Stomach smooth muscle (tissue), 2 donors: ENCODE data around the gene ZNF212.
"Not testable (repeated sequence)": the region's sequence is repeated elsewhere in the genome, so short reads cannot be mapped to it uniquely, and the experiment has no call there.

Experiments used
- H3K27ac ChIP-seq: one replicate; pipeline ENCODE4 v1.7.0; 2013; ENCODE audit warnings: mild to moderate bottlenecking, low read length, inconsistent platforms
- H3K27me3 ChIP-seq, 2 donors: one replicate each; pipeline ENCODE4 v1.7.0; 2013; ENCODE audit warnings: low read length in 2 of 2; ENCODE audit not compliant: insufficient read depth in 2 of 2, control insufficient read depth in 1 of 2
- H3K36me3 ChIP-seq, 2 donors: one replicate each; pipeline ENCODE4 v1.7.0; 2013; ENCODE audit warnings: low read length in 2 of 2; ENCODE audit not compliant: control insufficient read depth in 2 of 2, insufficient read depth in 2 of 2
- H3K4me1 ChIP-seq: one replicate; pipeline ENCODE4 v1.7.0; 2013; ENCODE audit warnings: low read length; ENCODE audit not compliant: control insufficient read depth, insufficient read depth
- H3K4me3 ChIP-seq, 2 donors: one replicate each; pipeline ENCODE4 v1.7.0; 2013; ENCODE audit warnings: low read length in 2 of 2
- H3K9ac ChIP-seq, 2 donors: one replicate each; pipeline ENCODE4 v1.7.0; 2013; ENCODE audit warnings: low read length in 2 of 2, mild to moderate bottlenecking in 1 of 2
- H3K9me3 ChIP-seq, 2 donors: one replicate each; pipeline ENCODE4 v1.7.0; 2013; ENCODE audit warnings: low read length in 2 of 2; ENCODE audit not compliant: control insufficient read depth in 2 of 2
- donor health status: healthy.
- donor health status: Pancreatic carcinoma.

The ZNF212 gene

DNA sequence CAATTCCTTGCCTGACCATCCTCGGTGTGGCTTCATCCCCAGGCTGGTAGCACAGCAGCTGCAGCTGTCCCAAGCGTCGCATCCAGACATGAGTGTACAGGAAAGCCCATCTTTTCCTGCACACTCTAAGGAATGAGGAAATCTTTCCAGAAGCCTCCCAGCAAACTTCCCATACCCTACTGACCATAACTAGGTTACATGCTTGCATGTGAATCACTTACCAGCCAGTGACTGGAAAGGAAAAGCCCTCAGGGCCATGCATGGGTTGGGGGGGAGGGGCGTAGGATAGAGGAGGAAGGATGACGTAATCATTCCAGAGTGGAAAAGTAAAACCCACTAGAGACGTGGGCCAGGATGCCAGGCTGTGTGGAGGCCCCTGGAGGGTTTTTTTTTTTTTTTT is 18.9 kb upstream of the ZNF212 start:
- Histone ChIP-seq H3K9ac (no peak overlapping the region), H3K36me3 (peaks cover 31 to 40% of the 10 kb centered on the region in 2 donors), H3K4me3 (no peak overlapping the region), H3K27me3 (no peaks in the 10 kb centered on the region), H3K9me3 (no peaks in the 10 kb centered on the region), H3K4me1 (peaks cover 2% of the 10 kb centered on the region), H3K27ac (no peak overlapping the region)

DNA sequence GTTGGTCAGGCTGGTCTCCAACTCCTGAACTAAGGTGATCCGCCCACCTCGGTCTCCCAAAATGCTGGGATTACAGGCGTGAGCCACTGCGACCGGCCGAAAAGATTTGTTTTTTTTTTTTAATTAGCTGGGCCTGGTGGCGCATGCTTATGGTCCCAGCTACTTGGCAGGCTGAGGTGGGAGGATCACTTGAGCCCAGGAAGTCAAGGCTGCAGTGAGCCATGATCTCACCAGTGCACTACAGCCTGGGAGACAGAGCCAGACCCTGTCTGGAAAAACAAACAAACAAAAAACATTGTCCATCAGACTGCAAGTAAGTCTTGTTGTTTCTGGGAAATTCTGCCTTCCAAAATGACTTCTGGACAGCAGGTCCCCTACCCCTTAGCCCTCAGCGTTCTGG is 16.3 kb upstream of the ZNF212 start:
- Histone ChIP-seq H3K4me3 (no peak overlapping the region), H3K9ac (no peak overlapping the region), H3K27me3 (no peaks in the 10 kb centered on the region), H3K4me1 (peaks cover under 1% of the 10 kb centered on the region), H3K9me3 (no peaks in the 10 kb centered on the region), H3K36me3 (peaks cover 18 to 27% of the 10 kb centered on the region in 2 donors), H3K27ac (no peak overlapping the region)

DNA sequence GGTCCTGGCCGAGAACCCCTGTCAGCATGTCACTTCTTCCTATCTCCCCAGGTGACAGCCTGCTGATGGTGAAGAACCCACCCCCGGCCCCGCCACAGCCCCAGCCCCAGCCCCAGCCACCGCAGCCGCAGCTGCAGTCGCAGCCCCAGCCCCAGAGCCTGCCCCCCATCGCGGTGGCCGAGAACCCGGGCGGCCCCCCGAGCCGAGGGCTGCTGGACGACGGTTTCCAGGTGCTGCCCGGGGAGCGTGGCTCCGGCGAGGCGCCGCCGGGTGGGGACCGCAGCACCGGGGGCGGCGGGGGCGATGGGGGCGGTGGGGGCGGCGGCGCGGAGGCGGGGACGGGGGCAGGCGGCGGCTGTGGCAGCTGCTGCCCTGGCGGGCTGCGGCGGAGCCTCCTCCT is 15.7 kb upstream of the ZNF212 start:
- Histone ChIP-seq H3K9me3 (no peaks in the 10 kb centered on the region), H3K36me3 (peaks cover 13 to 23% of the 10 kb centered on the region in 2 donors), H3K27ac (no peak overlapping the region), H3K9ac (no peak overlapping the region), H3K4me3 (no peak overlapping the region), H3K27me3 (no peaks in the 10 kb centered on the region), H3K4me1 (no peaks in the 10 kb centered on the region)

DNA sequence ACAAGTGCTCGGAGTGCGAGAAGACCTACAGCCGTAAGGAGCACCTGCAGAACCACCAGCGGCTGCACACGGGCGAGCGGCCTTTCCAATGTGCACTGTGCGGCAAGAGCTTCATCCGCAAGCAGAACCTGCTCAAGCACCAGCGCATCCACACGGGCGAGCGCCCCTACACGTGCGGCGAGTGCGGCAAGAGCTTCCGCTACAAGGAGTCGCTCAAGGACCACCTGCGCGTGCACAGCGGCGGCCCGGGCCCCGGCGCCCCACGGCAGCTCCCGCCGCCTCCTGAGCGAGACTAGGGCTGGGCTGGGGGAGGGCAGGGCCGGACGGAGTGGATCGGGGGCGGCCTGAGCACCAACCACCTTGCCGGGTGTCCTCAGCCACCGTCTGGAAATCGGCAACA is 15.1 kb upstream of the ZNF212 start:
- Histone ChIP-seq H3K27ac (no peak overlapping the region), H3K27me3 (no peaks in the 10 kb centered on the region), H3K9me3 (no peaks in the 10 kb centered on the region), H3K4me3 (no peak overlapping the region), H3K36me3 (peaks cover 9 to 18% of the 10 kb centered on the region in 2 donors), H3K9ac (no peak overlapping the region), H3K4me1 (no peaks in the 10 kb centered on the region)

DNA sequence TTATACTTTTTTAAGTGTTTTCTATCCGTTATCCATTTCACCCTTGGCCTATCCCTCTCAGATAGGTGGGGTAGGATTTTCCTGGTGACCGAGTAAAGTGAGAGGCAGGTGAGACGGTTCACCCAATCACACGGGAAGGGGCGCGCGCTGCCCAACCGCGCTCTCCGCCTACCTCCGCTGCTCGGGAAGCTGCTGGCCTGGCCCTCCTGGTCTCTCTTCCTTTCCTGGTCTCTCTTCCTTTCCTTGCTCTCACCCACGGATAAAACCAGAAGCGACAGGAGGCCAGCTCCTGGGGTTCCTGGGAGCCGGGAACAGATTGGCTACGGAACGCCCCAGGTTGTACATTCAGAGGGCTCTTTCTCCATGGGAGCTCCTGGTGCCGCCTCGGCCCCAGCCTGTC is 14.3 kb upstream of the ZNF212 start:
- H3K4me1 ChIP-seq = no peaks in the 10 kb centered on the region
- H3K36me3 ChIP-seq = peaks cover 9 to 16% of the 10 kb centered on the region in 2 donors
- H3K4me3 ChIP-seq = no peak overlapping the region
- no peak overlapping the region for H3K27ac ChIP-seq
- H3K9ac ChIP-seq = no peak overlapping the region
- H3K27me3 ChIP-seq = no peaks in the 10 kb centered on the region
- no peaks in the 10 kb centered on the region for H3K9me3 ChIP-seq

DNA sequence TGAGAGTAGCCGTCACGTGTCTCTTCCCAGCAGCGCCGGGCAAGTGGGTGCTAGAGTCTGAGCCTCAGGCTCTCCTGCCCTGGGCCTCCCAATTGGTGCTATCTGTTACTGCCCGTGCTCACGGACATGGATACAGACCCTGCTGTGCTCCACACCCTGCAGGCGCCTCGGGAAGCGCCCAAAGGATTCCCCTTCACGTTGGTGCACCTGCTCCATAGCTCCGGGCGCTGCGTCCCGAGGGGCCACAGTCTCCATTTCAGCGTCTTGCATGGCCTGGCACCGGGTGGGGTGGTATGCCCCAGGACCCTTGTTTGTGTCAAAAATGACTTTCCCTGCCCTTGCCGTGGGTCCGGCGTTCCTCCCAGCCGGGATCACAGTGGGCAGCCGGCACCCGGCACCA is 13.8 kb upstream of the ZNF212 start:
- Histone ChIP-seq H3K4me1 (no peaks in the 10 kb centered on the region), H3K36me3 (peaks cover 6 to 13% of the 10 kb centered on the region in 2 donors), H3K4me3 (no peak overlapping the region), H3K9ac (no peak overlapping the region), H3K27me3 (no peaks in the 10 kb centered on the region), H3K27ac (no peak overlapping the region), H3K9me3 (no peaks in the 10 kb centered on the region)

DNA sequence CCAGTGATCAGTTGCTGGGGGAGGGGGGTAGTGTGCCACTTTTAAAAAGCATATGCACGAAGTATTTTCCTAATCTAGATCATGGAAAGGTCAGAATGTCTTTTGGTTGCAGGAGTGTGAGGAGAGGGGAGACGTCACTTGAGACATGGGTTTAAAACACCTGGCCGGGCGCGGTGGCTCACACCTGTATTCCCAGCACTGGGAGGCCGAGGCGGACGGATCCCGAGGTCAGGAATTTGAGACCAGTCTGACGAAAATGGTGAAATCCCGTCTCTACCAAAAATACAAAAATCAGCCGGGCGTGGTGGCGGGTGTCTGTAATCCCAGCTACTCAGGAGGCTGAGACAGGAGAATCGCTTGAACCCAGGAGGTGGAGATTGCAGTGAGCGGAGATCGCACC is 13.1 kb upstream of the ZNF212 start:
- H3K27me3 ChIP-seq, H3K4me1 ChIP-seq: not testable (repeated sequence)

DNA sequence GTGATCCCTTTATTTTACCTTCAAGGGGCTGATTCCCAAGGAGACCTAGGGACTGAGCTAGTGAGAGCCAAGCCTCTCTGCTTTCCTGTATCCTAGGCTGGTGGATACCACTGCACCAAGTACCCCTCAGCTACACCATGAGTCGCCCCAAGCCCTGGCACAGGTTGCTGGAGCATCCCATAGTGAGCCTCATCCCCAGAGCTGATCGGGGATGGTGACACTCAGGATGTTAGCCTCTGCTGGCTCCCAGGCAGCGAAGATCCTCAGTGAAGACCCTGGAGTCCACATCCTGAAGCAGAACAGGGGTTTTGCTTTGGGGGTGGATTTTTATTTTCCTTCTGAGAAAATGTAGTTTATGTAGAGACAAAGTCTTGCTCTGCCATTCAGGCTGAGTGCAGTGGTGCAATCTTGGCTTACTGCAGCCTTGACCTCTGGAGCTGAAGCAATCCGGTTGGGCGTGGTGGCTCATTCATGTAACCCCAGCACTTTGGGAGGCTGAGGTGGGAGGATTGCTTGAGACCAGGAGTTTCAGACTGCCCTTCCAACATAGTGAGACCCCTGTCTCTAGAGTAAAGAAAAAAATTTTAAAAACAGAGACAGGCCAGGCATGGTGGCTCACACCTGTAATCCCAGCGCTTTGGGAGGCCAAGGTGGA is 12.5 kb upstream of the ZNF212 start:
- Histone ChIP-seq H3K27ac (no peak overlapping the region), H3K4me1 (no peaks in the 10 kb centered on the region), H3K9ac (no peak overlapping the region), H3K4me3 (no peak overlapping the region), H3K9me3 (no peaks in the 10 kb centered on the region), H3K27me3 (no peaks in the 10 kb centered on the region), H3K36me3 (peaks cover 2 to 8% of the 10 kb centered on the region in 2 donors)

More for the DNA sequence above, 13.1 kb upstream of the ZNF212 start:
- not testable (repeated sequence) for H3K9ac ChIP-seq, H3K9me3 ChIP-seq, H3K36me3 ChIP-seq, H3K27ac ChIP-seq, H3K4me3 ChIP-seq

DNA sequence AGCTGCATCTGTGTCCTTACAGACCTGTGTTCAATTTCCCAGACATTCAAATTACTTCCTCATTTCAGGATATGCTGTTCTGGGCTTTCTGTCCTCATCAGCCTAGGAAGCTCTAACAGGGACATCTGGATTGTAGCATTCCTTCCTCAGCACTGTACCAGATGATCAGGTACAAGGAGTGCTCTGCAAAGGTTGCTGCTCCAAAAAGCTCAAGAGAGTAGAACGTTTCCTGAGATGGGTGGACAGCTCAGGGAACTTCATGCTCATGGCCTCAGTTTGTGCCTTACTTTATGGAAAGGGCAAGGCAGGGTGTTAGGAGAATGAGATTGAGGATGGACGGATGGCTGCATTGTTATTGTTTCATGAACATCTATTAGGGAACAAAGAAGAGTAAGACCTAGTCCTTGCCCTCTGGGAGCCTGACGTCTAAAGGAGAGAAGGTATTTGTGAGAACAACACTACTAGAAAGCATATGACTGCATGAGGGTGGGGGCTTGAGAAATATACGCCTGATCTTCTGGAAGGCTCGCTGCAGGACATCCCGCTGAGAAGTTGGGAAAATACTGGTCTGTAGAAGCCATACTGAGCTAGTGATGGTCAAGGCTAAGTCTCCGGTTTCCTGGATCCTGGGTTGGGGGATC is 10.5 kb upstream of the ZNF212 start:
- Histone ChIP-seq H3K4me3 (no peak overlapping the region), H3K27ac (no peak overlapping the region), H3K9ac (no peak overlapping the region), H3K4me1 (no peaks in the 10 kb centered on the region), H3K9me3 (no peaks in the 10 kb centered on the region), H3K36me3 (peaks cover 2 to 5% of the 10 kb centered on the region in 2 donors), H3K27me3 (no peaks in the 10 kb centered on the region)

DNA sequence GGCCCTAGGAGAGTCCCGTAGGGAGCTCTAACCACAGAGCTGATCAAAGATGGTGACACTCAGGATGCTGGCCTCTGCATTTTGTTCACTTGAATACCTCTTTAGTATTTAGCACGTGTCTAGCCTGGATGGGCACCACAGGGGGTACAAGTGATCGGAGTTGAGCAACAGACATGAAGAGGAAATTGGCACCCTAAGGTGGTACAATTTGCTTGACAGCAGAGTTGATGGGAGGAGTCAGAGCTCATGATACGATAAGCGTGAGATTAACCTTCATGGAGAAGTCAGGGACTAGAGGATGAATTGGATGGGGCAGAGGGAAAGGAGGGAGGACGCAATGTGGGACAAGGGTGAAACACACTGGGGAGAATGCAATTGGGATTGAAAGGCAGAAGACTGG is 9.9 kb upstream of the ZNF212 start:
- Histone ChIP-seq H3K4me3 (no peak overlapping the region), H3K27me3 (no peaks in the 10 kb centered on the region), H3K4me1 (no peaks in the 10 kb centered on the region), H3K27ac (no peak overlapping the region), H3K36me3 (peaks cover 2 to 5% of the 10 kb centered on the region in 2 donors), H3K9ac (no peak overlapping the region), H3K9me3 (no peaks in the 10 kb centered on the region)

DNA sequence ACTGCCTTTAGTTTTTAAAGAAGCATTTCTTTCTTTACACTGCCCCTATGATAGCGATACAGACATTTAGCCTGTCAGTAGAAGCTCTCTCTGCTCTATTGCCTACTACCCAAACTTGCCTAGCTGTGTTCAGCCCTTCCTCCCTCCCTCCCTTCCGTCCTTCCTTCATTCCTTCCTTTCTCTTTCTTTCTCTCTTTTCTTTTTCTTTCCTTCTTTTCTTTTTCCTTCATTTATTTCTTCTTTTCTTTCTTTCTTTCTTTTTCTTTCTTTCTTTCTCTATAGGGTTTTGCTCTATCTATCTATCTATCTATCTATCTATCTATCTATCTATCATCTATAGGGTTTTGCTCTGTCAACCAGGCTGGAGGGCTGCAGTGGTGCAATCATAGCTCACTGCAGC is 7.1 kb upstream of the ZNF212 start:
- H3K9me3 ChIP-seq = no peaks in the 10 kb centered on the region
- no peak overlapping the region for H3K4me3 ChIP-seq
- H3K9ac ChIP-seq = no peak overlapping the region
- H3K27ac ChIP-seq = no peak overlapping the region
- H3K4me1 ChIP-seq = no peaks in the 10 kb centered on the region
- H3K27me3 ChIP-seq = no peaks in the 10 kb centered on the region
- no peaks in the 10 kb centered on the region for H3K36me3 ChIP-seq
